ENCODE measurements around the gene ZIC3.

DNA sequence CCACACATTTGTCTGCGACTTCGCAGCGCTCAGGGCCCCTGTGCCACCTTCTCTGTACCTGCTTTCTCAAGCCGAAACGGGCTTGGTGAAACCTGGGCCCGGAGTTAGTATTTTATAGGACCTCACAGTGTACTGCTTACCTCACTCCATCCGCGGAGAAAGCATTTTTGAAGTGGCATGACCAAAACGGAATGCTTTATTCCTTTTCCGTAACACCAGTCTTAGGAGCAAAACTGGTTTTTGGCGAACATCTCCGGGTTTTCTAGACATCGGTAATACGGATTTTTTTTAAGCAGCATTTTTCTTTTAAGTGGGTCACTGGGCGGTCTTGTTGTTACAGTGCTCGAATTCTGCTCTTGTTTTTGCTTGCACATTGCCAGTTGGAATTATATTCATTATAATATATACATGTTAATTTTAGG, 3.6 kb downstream of the ZIC3 start:
- TF ChIP-seq, protein P1, sequence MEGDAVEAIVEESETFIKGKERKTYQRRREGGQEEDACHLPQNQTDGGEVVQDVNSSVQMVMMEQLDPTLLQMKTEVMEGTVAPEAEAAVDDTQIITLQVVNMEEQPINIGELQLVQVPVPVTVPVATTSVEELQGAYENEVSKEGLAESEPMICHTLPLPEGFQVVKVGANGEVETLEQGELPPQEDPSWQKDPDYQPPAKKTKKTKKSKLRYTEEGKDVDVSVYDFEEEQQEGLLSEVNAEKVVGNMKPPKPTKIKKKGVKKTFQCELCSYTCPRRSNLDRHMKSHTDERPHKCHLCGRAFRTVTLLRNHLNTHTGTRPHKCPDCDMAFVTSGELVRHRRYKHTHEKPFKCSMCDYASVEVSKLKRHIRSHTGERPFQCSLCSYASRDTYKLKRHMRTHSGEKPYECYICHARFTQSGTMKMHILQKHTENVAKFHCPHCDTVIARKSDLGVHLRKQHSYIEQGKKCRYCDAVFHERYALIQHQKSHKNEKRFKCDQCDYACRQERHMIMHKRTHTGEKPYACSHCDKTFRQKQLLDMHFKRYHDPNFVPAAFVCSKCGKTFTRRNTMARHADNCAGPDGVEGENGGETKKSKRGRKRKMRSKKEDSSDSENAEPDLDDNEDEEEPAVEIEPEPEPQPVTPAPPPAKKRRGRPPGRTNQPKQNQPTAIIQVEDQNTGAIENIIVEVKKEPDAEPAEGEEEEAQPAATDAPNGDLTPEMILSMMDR (IDR thresholded peaks at IDR 0.05): no peak
- TF ChIP-seq POLR2A (IDR thresholded peaks at IDR 0.05) (no peak), POLR2AphosphoS5 (IDR thresholded peaks at IDR 0.05; ENCODE audit: insufficient read depth in 1 of 2, low read depth in 1 of 2) (no peak)

All from vagina (tissue), 2 donors.